Gastrocnemius medialis (tissue), 4 donors: Measurements from ENCODE around the gene ITIH5. TPM values are rescaled to one million over a fixed set of nuclear protein-coding genes. Genes with fewer than 3 reads are reported as not detected.

ENCODE experiments used
- ATAC-seq, 2 donors: fragments of 150-250 bp; one replicate each; pipeline ENCODE4 v1.9.1; 2016
- DNase-seq, 2 donors: peaks; one replicate each; pipeline ENCODE4 v3.0.0-alpha.2; 2019
- H3K27ac ChIP-seq, 4 donors: fragments of 200-600 bp; sonication (generic); 1 replicate in 1 of 4; 2 replicates in 3 of 4; pipeline ENCODE4 v1.5.1; 2016 to 2018; ENCODE audit warnings: mild to moderate bottlenecking in 2 of 4, moderate library complexity in 1 of 4
- H3K27me3 ChIP-seq, 3 donors: fragments of 200-600 bp; sonication (generic) in 2 of 3; 1 replicate in 1 of 3; 2 replicates in 2 of 3; pipeline versions ENCODE4 v1.5.1 to v1.6.0; 2016 to 2019; ENCODE audit warnings: mild to moderate bottlenecking in 1 of 3, moderate library complexity in 1 of 3
- H3K36me3 ChIP-seq, 2 donors: fragments of 200-600 bp; sonication (generic) in 1 of 2; one replicate each; pipeline ENCODE4 v1.5.1; 2017 to 2018
- H3K4me1 ChIP-seq, 2 donors: fragments of 200-600 bp; sonication (generic) in 1 of 2; one replicate each; pipeline ENCODE4 v1.5.1; 2016 to 2017; ENCODE audit warnings: mild to moderate bottlenecking in 2 of 2
- H3K4me3 ChIP-seq, 4 donors: fragments of 200-600 bp; sonication (generic) in 3 of 4; 1 replicate in 1 of 4; 2 replicates in 3 of 4; pipeline ENCODE4 v1.5.1; 2016 to 2019; ENCODE audit warnings: mild to moderate bottlenecking in 2 of 4
- H3K9me3 ChIP-seq, 3 donors: fragments of 200-600 bp; sonication (generic) in 2 of 3; 1 replicate in 1 of 3; 2 replicates in 2 of 3; pipeline ENCODE4 v1.5.1; 2016 to 2019
- CTCF ChIP-seq, 5 experiments: fragments of 450-650 bp in 3 of 5; fragments of 200-600 bp in 2 of 5; sonication (generic) in 2 of 5; IDR thresholded peaks in 4 of 5; conservative IDR thresholded peaks in 1 of 5; 1 replicate in 4 of 5; 2 replicates in 1 of 5; pipeline ENCODE4 v1.5.1; 2016 to 2019; ENCODE audit warnings: antibody characterized with exemption in 5 of 5, mild to moderate bottlenecking in 3 of 5, moderate library complexity in 3 of 5
- POLR2A ChIP-seq, 2 donors: fragments of 450-650 bp; IDR thresholded peaks; one replicate each; pipeline ENCODE4 v1.6.1; 2017; ENCODE audit warnings: antibody characterized with exemption in 2 of 2, mild to moderate bottlenecking in 2 of 2, moderate library complexity in 2 of 2
- in situ Hi-C, 4 donors: fragments of 200-750 bp; cut with MboI; loops; one replicate each; pipeline versions ENCODE4 v1.15.0 to v1.8.0; 2017; ENCODE audit warnings: low sequenced_read_pairs in 4 of 4
- intact Hi-C: fragments of 100-400 bp; cut with DNase I; formaldehyde crosslinking; loops from one replicate; pipeline ENCODE4 v1.15.1; 2023; ENCODE audit warnings: low total_unique reads
- total RNA-seq, 4 donors: library from RNA; depleted of rRNA; stranded (reverse); fragments of >200 nt; gene quantifications; one replicate each; pipeline versions ENCODE4 v1.1.0 to v1.2.3, GENCODE V29; 2016

The ITIH5 gene
- total RNA-seq, 4 donors from 2014 or later, result 3.9 to 14.0 (median 6.9) TPM

- intact Hi-C loops, result no loop called here
- no peak for DNase-seq
- Histone ChIP-seq H3K4me3 (no peak overlapping the region), H3K27me3 (no peaks in the 10 kb centered on the region), H3K36me3 (no peaks in the 10 kb centered on the region), H3K9me3 (no peaks in the 10 kb centered on the region), H3K27ac (no peak overlapping the region), H3K4me1 (no peaks in the 10 kb centered on the region)
- no peak for ATAC-seq
- TF ChIP-seq POLR2A (IDR thresholded peaks at IDR 0.05) (no peak), CTCF (IDR thresholded peaks at IDR 0.05 in 4 of 5, conservative IDR thresholded peaks at IDR 0.05 in 1 of 5) (no peak)
- in situ Hi-C loops, result no loop called here
Measured at GRCh38 chr10:7583626-7584025, 83.1 kb downstream of the ITIH5 start.

DNA sequence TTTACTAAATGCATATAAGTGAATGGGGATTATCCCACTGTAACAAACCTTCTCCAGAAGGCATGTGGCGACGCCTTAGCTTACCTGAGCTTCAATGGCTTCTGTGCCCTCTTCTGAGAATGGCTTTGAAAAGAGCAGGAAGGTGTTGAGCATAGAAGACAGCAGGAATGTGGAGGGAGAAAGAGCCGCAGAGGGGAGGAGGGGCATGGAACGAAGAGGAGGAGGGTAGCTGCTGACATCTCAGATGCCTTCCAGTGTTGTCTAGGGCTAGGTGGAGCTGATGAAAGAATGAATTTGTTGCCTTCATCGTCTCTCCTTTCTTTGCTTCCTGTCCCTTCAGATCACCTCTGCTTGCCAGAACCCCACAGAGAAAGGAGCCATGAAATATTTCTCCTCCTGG is 86.2 kb downstream of the ITIH5 start:
- TF ChIP-seq POLR2A (IDR thresholded peaks at IDR 0.05) (no peak), CTCF (IDR thresholded peaks at IDR 0.05 in 4 of 5, conservative IDR thresholded peaks at IDR 0.05 in 1 of 5) (no peak)
- H3K4me1 ChIP-seq, result no peaks in the 10 kb centered on the region
- H3K9me3 ChIP-seq, result no peaks in the 10 kb centered on the region
- no peaks in the 10 kb centered on the region for H3K36me3 ChIP-seq
- no peak overlapping the region for H3K27ac ChIP-seq
- intact Hi-C loops (no loop called here), in situ Hi-C loops (no loop called here)
- ATAC-seq, result no peak
- H3K4me3 ChIP-seq, result no peak overlapping the region
- DNase-seq, result no peak
- H3K27me3 ChIP-seq, result no peaks in the 10 kb centered on the region

GRCh38 chr10:7579681-7580080 is 87.1 kb downstream of the ITIH5 start:
- intact Hi-C loops (no loop called here), in situ Hi-C loops (no loop called here)
- H3K9me3 ChIP-seq, result no peaks in the 10 kb centered on the region

DNA sequence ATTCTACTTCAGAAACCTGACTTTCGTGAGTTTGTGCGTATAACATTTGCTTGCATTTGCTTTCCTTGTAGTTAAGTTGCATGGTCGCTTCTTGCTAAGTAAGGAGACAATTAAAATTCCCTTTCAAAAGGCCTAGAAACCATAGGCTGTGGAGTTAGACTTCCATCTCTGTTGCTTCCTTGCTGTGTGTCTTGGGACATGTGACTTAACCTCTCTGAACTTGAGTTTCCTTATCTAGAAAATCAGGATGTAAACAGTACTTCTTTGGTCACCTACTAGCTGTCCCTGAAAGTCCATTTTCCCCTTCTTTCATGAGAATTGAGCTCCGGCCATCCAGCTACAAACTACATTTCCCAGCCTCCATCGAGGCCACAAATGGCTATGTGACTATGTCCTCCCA is 89.2 kb downstream of the ITIH5 start:
- no peak overlapping the region for H3K4me3 ChIP-seq
- H3K9me3 ChIP-seq, result no peaks in the 10 kb centered on the region
- H3K36me3 ChIP-seq, result no peaks in the 10 kb centered on the region
- no peaks in the 10 kb centered on the region for H3K4me1 ChIP-seq
- intact Hi-C loops (no loop called here), in situ Hi-C loops (no loop called here)
- H3K27ac ChIP-seq, result no peak overlapping the region
- DNase-seq (no peak), ATAC-seq (no peak)
- TF ChIP-seq POLR2A (IDR thresholded peaks at IDR 0.05), result no peak
- TF ChIP-seq CTCF (IDR thresholded peaks at IDR 0.05 in 4 of 5, conservative IDR thresholded peaks at IDR 0.05 in 1 of 5), result no peak
- H3K27me3 ChIP-seq, result no peaks in the 10 kb centered on the region

More at GRCh38 chr10:7579681-7580080, 87.1 kb downstream of the ITIH5 start:
- no peaks in the 10 kb centered on the region for H3K27me3 ChIP-seq
- no peak overlapping the region for H3K27ac ChIP-seq
- ATAC-seq (no peak), DNase-seq (no peak)
- TF ChIP-seq CTCF (IDR thresholded peaks at IDR 0.05 in 4 of 5, conservative IDR thresholded peaks at IDR 0.05 in 1 of 5), result no peak
- H3K4me1 ChIP-seq, result no peaks in the 10 kb centered on the region
- H3K4me3 ChIP-seq, result no peak overlapping the region
- no peaks in the 10 kb centered on the region for H3K36me3 ChIP-seq

- Histone ChIP-seq H3K27ac (no peak overlapping the region), H3K36me3 (no peaks in the 10 kb centered on the region), H3K4me1 (no peaks in the 10 kb centered on the region), H3K9me3 (no peaks in the 10 kb centered on the region), H3K27me3 (no peaks in the 10 kb centered on the region), H3K4me3 (no peak overlapping the region)
- TF ChIP-seq CTCF (IDR thresholded peaks at IDR 0.05 in 4 of 5, conservative IDR thresholded peaks at IDR 0.05 in 1 of 5) (no peak), POLR2A (IDR thresholded peaks at IDR 0.05) (no peak)
- intact Hi-C loops, result no loop called here
- in situ Hi-C loops, result no loop called here
- ATAC-seq (no peak), DNase-seq (no peak)
Measured at GRCh38 chr10:7577176-7577575, 89.6 kb downstream of the ITIH5 start.
